ENCODE results near the gene COL4A2. TPM values are rescaled to one million over a fixed set of nuclear protein-coding genes. Genes with fewer than 3 reads are reported as not detected.

Gene COL4A2
- not detected for polyA plus RNA-seq

DNA sequence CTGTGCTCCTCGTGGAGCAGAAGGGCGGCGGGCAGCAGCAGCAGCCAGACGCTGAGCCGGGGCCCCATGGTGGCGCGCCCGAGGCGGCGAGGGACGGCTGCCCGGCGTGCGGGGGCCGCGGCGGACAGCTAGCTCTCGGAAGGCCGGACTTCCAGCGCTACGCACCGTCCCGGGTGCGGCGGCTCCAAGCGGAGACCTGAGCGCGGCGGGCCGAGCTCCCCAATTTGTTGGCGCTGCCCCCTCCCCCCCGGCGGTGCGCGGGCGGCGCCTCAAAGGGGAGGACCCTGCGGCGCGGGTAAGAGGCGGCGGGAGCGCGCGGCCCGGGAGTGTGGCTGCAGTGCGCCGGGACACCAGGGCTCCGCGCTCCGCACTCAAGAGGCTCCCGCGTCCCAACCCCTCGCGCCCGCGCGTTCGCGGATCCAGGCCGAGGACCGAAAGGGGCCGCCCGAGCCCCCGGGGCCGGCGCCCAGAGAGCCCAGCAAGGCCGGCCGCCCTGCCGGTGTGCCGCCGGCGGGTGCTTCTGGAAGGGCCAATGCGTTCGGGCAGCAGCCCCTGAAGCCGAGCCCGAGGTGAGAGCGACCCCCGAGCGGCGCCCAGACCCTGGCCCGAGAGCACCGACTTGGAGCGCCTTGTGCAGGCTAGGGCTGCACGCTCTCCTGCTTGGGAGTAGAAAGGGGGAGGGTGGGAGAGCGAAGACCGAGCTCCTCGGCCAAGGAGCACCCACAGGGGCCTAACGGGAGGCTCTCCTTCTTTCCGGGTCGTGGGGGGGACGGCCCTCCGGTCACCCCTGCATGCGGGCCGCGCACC, at the start of gene COL4A2, which contains the start of gene COL4A1:
COL4A2 (plus strand) TSS at position 325 of the 807 bp plus-strand sequence. CDS start 620 bp downstream, outside the sequence.
COL4A1 (minus strand) TSS at position 198 of the 807 bp plus-strand sequence; CDS start at position 68, 130 bp downstream.
- H3K4me3 Mint-ChIP-seq: peak within 1 kb of the TSS in 2 of 4 donors; percentile 50 to 65
- H3K4me1 Mint-ChIP-seq: peaks cover 0 to 6% (median 2%) of the 10 kb centered on the region in 3 donors
- H3K27me3 Mint-ChIP-seq: peaks cover 46% of the 10 kb centered on the region
- H3K27ac Mint-ChIP-seq: no peak within 1 kb of the TSS
- H3K36me3 Mint-ChIP-seq: no peaks in the 10 kb centered on the region
- peaks cover 0 to 2% (median 0%) of the 10 kb centered on the region in 3 donors for H3K9me3 Mint-ChIP-seq

DNA sequence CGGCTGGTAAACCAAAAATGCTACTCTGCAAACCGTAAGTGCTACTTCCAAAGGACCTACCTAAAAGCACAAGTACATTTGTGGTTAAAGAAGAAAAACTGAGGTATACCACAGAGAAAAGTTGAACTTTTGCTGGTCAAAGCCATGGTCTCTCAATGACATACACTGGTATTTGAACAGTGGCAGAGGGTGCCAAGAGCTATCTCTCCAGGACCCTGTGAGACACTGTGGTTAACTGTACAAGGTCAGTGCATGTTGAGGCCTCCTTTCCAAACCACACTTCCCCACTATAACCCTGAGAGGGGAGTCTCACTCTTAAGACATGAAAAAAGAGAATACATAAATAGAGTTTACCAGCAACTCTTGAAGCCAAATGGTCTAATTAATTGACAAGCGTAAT, 49.7 kb upstream of the COL4A2 start:
- H3K27ac Mint-ChIP-seq: no peak overlapping the region
- H3K27me3 Mint-ChIP-seq: peaks cover under 1% of the 10 kb centered on the region
- peaks cover 0 to 1% (median 0%) of the 10 kb centered on the region in 3 donors for H3K4me1 Mint-ChIP-seq
- peaks cover 0 to 2% (median 2%) of the 10 kb centered on the region in 3 donors for H3K9me3 Mint-ChIP-seq
- H3K36me3 Mint-ChIP-seq: no peaks in the 10 kb centered on the region
- no peak overlapping the region for H3K4me3 Mint-ChIP-seq

GRCh38 chr13:110258876-110259631, 48.0 kb upstream of the COL4A2 start:
- Mint-ChIP-seq H3K36me3 (no peaks in the 10 kb centered on the region), H3K27ac (no peak overlapping the region), H3K9me3 (peaks cover 0 to 2% (median 2%) of the 10 kb centered on the region in 3 donors), H3K4me1 (peaks cover 0 to 1% (median 0%) of the 10 kb centered on the region in 3 donors), H3K4me3 (no peak overlapping the region), H3K27me3 (peaks cover 9% of the 10 kb centered on the region)

DNA sequence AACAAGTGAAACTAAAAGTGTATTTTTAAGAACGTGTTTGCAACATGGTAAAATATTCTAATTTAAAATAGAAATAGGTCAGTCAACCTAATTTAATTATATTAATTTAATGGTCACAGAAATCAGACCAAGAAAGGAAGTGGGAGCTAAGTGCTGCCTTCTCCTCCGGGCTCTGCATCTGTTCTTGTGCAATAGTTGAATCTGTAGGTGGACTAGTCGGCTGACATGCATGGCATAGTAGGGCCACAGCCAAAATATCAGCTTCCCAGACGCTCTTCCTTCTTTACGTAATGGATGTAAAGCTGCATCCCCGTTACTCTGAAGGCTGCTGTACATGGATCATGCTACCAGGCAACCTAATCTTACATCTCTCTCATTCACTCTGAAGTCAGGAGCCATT, 47.4 kb upstream of the COL4A2 start:
- H3K4me1 Mint-ChIP-seq: peaks cover 0 to 1% (median 0%) of the 10 kb centered on the region in 3 donors
- H3K36me3 Mint-ChIP-seq: no peaks in the 10 kb centered on the region
- no peak overlapping the region for H3K4me3 Mint-ChIP-seq
- H3K9me3 Mint-ChIP-seq: peaks cover 0 to 2% (median 2%) of the 10 kb centered on the region in 3 donors
- no peak overlapping the region for H3K27ac Mint-ChIP-seq
- peaks cover 10% of the 10 kb centered on the region for H3K27me3 Mint-ChIP-seq

- no peaks in the 10 kb centered on the region for H3K9me3 Mint-ChIP-seq
- no peak overlapping the region for H3K27ac Mint-ChIP-seq
- no peaks in the 10 kb centered on the region for H3K36me3 Mint-ChIP-seq
- peaks cover 12% of the 10 kb centered on the region for H3K27me3 Mint-ChIP-seq
- peaks cover 0 to 1% (median 0%) of the 10 kb centered on the region in 3 donors for H3K4me1 Mint-ChIP-seq
- H3K4me3 Mint-ChIP-seq: no peak overlapping the region
Observed at GRCh38 chr13:110261166-110262081, 45.7 kb upstream of the COL4A2 start.

GRCh38 chr13:110262082-110262436, 45.0 kb upstream of the COL4A2 start:
- Mint-ChIP-seq H3K4me3 (no peak overlapping the region), H3K27ac (no peak overlapping the region), H3K36me3 (no peaks in the 10 kb centered on the region), H3K4me1 (peaks cover 0 to 1% (median 0%) of the 10 kb centered on the region in 3 donors), H3K27me3 (peaks cover 12% of the 10 kb centered on the region), H3K9me3 (no peaks in the 10 kb centered on the region)

DNA sequence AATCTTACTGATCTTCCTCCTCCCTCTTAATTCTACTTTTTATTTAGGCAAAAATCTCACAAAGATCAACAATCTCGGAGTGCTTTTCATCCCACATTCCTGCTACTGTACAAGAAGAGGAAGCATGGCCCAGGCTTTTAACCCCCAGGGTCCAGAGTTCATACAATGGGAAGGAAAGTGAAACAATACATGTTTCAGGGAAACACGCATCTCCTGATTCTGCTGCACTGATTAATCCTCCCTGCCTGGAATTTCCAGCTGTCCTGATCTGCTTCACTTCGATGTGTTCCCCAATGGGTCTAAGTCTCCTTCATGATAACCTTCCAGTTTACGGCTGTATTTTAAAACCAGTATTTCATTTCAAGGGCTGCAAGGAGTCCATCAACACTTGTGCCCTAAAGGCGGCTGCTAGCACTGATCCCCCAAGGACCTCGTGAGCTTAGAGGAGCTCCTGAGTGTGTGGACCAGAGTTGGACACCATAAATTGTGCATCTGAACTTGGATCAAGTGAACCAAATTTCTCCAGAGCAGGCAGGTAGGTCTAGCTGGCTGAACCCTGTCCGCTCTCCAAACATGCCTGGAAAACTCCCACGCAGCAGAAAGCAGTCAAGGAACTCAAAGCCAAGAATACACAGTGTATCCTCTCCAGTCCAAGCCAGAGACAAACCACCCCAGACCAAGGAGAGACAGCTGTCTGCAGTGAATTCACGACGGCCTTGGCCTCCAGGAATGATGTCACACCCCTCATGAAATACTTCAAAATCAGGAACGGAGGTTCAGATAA, 44.4 kb upstream of the COL4A2 start:
- Mint-ChIP-seq H3K36me3 (no peaks in the 10 kb centered on the region), H3K27me3 (peaks cover 12% of the 10 kb centered on the region), H3K4me3 (no peak overlapping the region), H3K9me3 (no peaks in the 10 kb centered on the region), H3K4me1 (peaks cover 0 to 1% (median 0%) of the 10 kb centered on the region in 3 donors), H3K27ac (no peak overlapping the region)

GRCh38 chr13:110263404-110263803, 43.7 kb upstream of the COL4A2 start:
- Mint-ChIP-seq H3K27me3 (peaks cover 12% of the 10 kb centered on the region), H3K9me3 (no peaks in the 10 kb centered on the region), H3K27ac (no peak overlapping the region), H3K4me1 (no peaks in the 10 kb centered on the region), H3K36me3 (no peaks in the 10 kb centered on the region), H3K4me3 (no peak overlapping the region)

GRCh38 chr13:110263888-110264287, 43.2 kb upstream of the COL4A2 start:
- H3K36me3 Mint-ChIP-seq: no peaks in the 10 kb centered on the region
- H3K27ac Mint-ChIP-seq: no peak overlapping the region
- peaks cover 12% of the 10 kb centered on the region for H3K27me3 Mint-ChIP-seq
- no peaks in the 10 kb centered on the region for H3K4me1 Mint-ChIP-seq
- H3K9me3 Mint-ChIP-seq: no peaks in the 10 kb centered on the region
- H3K4me3 Mint-ChIP-seq: no peak overlapping the region

DNA sequence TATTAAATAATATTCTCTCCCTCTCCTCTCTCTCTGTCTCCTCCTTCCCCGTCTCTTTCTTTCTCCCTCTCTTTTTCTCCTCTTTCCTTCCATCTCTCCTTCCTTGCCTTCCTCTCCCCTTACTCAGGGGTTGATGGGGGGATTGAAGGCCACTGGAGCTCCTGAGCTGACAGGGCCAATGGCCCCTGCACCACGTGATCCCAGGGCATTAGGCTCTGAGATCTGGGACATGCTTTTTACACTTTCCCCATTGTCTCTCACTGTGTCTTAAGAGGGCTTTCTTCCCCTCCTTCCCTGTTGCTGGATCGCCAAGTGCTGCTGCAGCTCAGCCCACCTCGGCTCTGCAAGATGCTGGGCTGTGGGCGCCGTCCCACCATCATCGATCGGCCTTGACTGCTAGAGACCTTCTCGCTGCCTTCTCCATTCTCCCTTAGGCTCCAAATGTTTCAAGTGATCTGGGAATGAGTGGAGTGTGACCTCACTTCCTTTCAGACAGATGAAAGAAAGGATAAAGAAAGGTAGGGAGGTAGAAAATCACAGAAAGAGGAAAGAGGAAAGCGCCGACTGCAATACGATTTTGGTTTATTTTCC, 42.3 kb upstream of the COL4A2 start:
- Mint-ChIP-seq H3K4me1 (no peaks in the 10 kb centered on the region), H3K27me3 (peaks cover 12% of the 10 kb centered on the region), H3K4me3 (no peak overlapping the region), H3K9me3 (no peaks in the 10 kb centered on the region), H3K27ac (peak overlapping the region in 1 of 3 donors; percentile 69), H3K36me3 (no peaks in the 10 kb centered on the region)

- H3K27ac Mint-ChIP-seq: no peak overlapping the region
- no peak overlapping the region for H3K4me3 Mint-ChIP-seq
- no peaks in the 10 kb centered on the region for H3K9me3 Mint-ChIP-seq
- no peaks in the 10 kb centered on the region for H3K36me3 Mint-ChIP-seq
- H3K4me1 Mint-ChIP-seq: no peaks in the 10 kb centered on the region
- peaks cover 12% of the 10 kb centered on the region for H3K27me3 Mint-ChIP-seq
Observed at GRCh38 chr13:110265341-110265681, 41.8 kb upstream of the COL4A2 start.

DNA sequence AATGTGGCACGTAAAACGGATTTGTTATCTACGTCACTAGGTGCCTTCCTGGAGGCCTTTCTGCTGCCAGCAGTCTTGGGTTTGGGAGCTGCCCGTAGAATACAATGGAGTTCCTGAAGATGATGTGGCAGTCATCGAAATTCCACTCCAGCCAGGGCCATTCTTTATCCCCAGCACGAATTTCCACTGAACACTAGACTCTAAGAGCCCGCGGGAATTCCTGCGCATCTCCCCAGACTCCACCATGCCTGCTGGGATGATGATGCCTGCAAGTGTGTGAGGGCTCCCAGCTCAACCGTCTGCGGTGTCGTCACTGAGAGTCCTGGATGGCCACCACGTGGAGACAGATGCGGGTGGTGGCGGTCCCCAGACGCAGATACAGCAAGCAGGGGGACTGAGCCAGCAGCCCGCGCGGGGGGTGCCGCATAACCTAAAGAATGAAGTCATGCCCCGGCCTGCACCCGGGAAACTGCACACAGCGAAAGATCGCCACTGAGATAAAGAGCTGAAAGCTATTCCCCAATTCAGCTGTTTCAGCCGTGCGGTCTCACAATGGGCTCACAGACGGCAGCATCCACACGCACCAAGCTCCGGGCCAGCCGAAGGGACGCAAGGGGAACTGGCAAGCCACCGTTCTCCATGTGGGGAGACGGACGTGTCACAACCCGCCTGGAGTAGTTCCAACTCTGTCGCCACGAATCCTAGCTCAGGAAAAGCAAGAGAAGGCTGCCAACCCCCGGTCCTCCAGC, 41.2 kb upstream of the COL4A2 start:
- Mint-ChIP-seq H3K9me3 (no peaks in the 10 kb centered on the region), H3K27ac (no peak overlapping the region), H3K4me1 (no peaks in the 10 kb centered on the region), H3K4me3 (no peak overlapping the region), H3K27me3 (peaks cover 12% of the 10 kb centered on the region), H3K36me3 (no peaks in the 10 kb centered on the region)

GRCh38 chr13:110266431-110266809, 40.7 kb upstream of the COL4A2 start:
- H3K4me3 Mint-ChIP-seq: peak overlapping the region in 1 of 4 donors; percentile 28
- H3K27me3 Mint-ChIP-seq: peaks cover 12% of the 10 kb centered on the region
- H3K9me3 Mint-ChIP-seq: peaks cover 0 to under 1% (median 0%) of the 10 kb centered on the region in 3 donors
- no peak overlapping the region for H3K27ac Mint-ChIP-seq
- H3K4me1 Mint-ChIP-seq: no peaks in the 10 kb centered on the region
- H3K36me3 Mint-ChIP-seq: no peaks in the 10 kb centered on the region
